ENCODE results near the gene SULT1A1. TPM values are rescaled to one million over a fixed set of nuclear protein-coding genes. Genes with fewer than 3 reads are reported as not detected.

The SULT1A1 gene
- total and polyA plus RNA-seq, 2 of the 8 experiments (the other 6 are each of a cell fraction or from before 2014, with no cell fraction given), result 2.1 to 4.0 TPM

GRCh38 chr16:28623172-28623711, 13.4 kb upstream of the SULT1A1 start:
- no peaks in the 10 kb centered on the region for H3K36me3 ChIP-seq (ENCODE audit: control insufficient read depth in 2 of 4, insufficient read depth in 4 of 4, low read length in 3 of 4)
- no peak overlapping the region for H4K5ac ChIP-seq (ENCODE audit: insufficient read length, low read depth, low read length)
- no peak overlapping the region for H2BK15ac ChIP-seq (ENCODE audit: low read length)
- H4K20me1 ChIP-seq (replicated peaks in 1 of 2; ENCODE audit: control insufficient read depth in 1 of 2, insufficient read depth in 2 of 2, low read length in 2 of 2), result no peaks in the 10 kb centered on the region
- WGBS, 2 experiments (ENCODE audit: extremely low coverage in 1 of 2, insufficient coverage in 1 of 2, insufficient read length in 1 of 2, insufficient replicate concordance in 2 of 2, low coverage in 1 of 2, low lambda C conversion rate in 2 of 2, missing lambda C conversion rate in 1 of 2), result 97% methylated on average over 54 of the region's 68 CpGs; no CpG with 5 or more reads in 1 of the 2 experiments
- DNase-seq (ENCODE audit: low read depth in 1 of 2, low spot score in 2 of 2), result no peak
- H3K56ac ChIP-seq (replicated peaks; ENCODE audit: insufficient read length, low read depth, low read length), result no peak overlapping the region
- H3K18ac ChIP-seq (ENCODE audit: extremely low read depth, low read length), result no peak overlapping the region
- no peaks in the 10 kb centered on the region for H3K27me3 ChIP-seq (replicated peaks in 1 of 4; ENCODE audit: control insufficient read depth in 3 of 4, extremely low read depth in 1 of 4, insufficient read depth in 3 of 4, low read length in 3 of 4)
- ChIA-PET CTCF (ENCODE audit: partially characterized antibody) (no interaction called here), POLR2A (ENCODE audit: partially characterized antibody) (interaction anchor here (1.2 kb wide), 1 partner anchor 14 kb away, joined by 3 read pairs; the partner anchor contains the start of gene SULT1A1)
- H3K79me2 ChIP-seq (ENCODE audit: control insufficient read depth in 1 of 2, insufficient read depth in 2 of 2, low read length in 2 of 2), result no peaks in the 10 kb centered on the region
- H3K9ac ChIP-seq (replicated peaks in 1 of 4; ENCODE audit: extremely low read depth in 1 of 4, low read depth in 3 of 4, low read length in 3 of 4), result no peak overlapping the region
- no peaks in the 10 kb centered on the region for H3K9me3 ChIP-seq (ENCODE audit: insufficient read depth in 2 of 2, low read depth in 1 of 2, low read length in 1 of 2)
- H3K79me1 ChIP-seq (ENCODE audit: low read depth, low read length), result no peaks in the 10 kb centered on the region
- H3K14ac ChIP-seq (ENCODE audit: insufficient read length), result no peak overlapping the region
- no peak overlapping the region for H3K23ac ChIP-seq (ENCODE audit: insufficient read length)
- H3K27ac ChIP-seq (ENCODE audit: low read depth, low read length), result no peak overlapping the region
- H3K4me3 ChIP-seq (ENCODE audit: extremely low read depth in 1 of 4, insufficient read depth in 2 of 4, low read depth in 3 of 4, low read length in 4 of 4), result no peak overlapping the region
- H3K4me1 ChIP-seq (replicated peaks in 1 of 4; ENCODE audit: control insufficient read depth in 3 of 4, insufficient read depth in 4 of 4, low read length in 3 of 4), result peaks cover 0 to 5% (median under 1%) of the 10 kb centered on the region in 4 experiments; a peak in 3 of 7 replicates
- H2BK20ac ChIP-seq (ENCODE audit: low read length), result 0 out of 2 replicates have a peak overlapping the region, but pooled peaks have one; percentile 48
- no peak overlapping the region for H4K8ac ChIP-seq (ENCODE audit: extremely low read depth, insufficient read depth, low read length)
- no peak overlapping the region for H3K4me2 ChIP-seq (ENCODE audit: insufficient read depth in 1 of 2, low read depth in 2 of 2, low read length in 2 of 2)
- FAIRE-seq, result no peak
- H2AK5ac ChIP-seq (ENCODE audit: low read depth, low read length), result no peak overlapping the region
- H2BK120ac ChIP-seq (replicated peaks; ENCODE audit: low read depth, low read length), result no peak overlapping the region
- H4K91ac ChIP-seq (replicated peaks; ENCODE audit: insufficient read length, low read length), result no peak overlapping the region
- no peak overlapping the region for H2BK5ac ChIP-seq (ENCODE audit: low read depth, low read length)
- no peak overlapping the region; the same call in 1 of the 2 replicates for H2BK12ac ChIP-seq (ENCODE audit: low read depth, low read length)
- H2AFZ ChIP-seq (ENCODE audit: low read length), result peak overlapping the region; percentile 85; the same call in 1 of the 2 replicates
- H3K23me2 ChIP-seq (ENCODE audit: low read depth, low read length), result no peaks in the 10 kb centered on the region
- no peak overlapping the region for H3K4ac ChIP-seq (replicated peaks; ENCODE audit: insufficient read length, low read depth, low read length)
- TF ChIP-seq TAF1 (IDR thresholded peaks at IDR 0.05; ENCODE audit: low read depth, low read length), result no peak
- TF ChIP-seq SP4 (IDR thresholded peaks at IDR 0.05; ENCODE audit: low read length), result no peak
- no peak for TF ChIP-seq RAD21 (IDR thresholded peaks at IDR 0.05 in 1 of 2, conservative IDR thresholded peaks at IDR 0.05 in 1 of 2; ENCODE audit: low read depth in 2 of 2, low read length in 2 of 2)
- no peak for TF ChIP-seq EP300 (IDR thresholded peaks at IDR 0.05; ENCODE audit: borderline replicate concordance in 1 of 2, low read depth in 2 of 2, low read length in 2 of 2)
- no peak for TF ChIP-seq HDAC6 (IDR thresholded peaks at IDR 0.05; ENCODE audit: low read depth, low read length)

Measured in H1 (cell line).